Measurements from ENCODE around the gene DMD.

Gene DMD

DNA sequence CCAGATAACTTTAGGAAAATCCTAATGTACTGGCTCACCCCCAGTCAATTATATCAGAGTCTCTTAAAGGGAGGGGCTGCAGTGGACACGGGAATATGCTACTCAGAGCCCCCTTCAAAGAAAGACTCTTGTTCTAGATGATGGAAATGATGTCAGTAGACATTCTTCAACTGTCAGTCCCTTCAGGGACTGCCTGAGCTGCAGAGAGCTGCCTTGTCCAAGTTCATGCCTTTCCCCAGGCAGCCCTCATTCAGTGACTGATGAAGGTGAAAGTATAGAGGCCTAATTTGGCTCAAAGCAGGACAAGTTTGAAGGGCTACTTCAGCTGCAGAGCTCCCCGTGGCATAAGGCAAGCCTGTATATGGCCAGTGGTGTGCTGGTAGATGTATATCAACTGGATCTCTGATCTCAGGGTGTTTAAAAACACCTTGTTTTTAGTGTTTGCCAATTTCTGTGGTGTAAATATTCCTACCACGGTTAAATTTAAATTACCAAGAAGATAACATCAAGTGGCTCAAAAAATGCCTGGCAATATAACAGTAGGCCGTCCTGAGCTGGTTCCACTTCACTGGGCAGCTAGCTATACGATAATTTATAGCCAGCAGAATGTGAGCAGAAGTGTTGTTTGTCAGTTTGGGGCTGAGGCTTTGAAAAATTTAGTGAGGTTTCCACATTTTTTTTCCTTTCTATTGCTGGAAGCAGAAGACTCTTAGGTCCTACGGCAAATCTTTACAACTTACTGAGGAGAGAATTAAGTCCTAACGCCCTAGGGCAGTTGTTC is 1390.7 kb downstream of the DMD start:
- no peak for DNase-seq

DNA sequence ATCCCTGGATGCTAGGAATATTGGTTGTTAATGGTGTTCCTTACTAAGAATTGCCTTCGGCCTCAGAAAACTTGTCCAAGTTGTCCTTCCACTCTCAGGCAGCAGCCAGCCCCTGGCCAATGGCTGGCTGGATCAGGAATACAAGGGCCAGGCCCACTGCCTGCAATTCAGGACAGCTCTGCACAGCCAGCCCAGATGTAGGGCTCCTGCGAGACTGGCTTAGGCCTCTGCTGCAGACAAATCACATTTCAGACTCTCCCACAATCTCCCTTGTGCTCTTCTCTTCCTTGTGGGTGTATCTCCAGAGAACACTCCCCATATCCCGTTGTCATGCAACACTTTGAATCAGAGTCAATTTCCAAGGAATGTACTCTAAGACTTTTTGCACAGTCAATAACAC is 1391.9 kb downstream of the DMD start:
- DNase-seq: no peak

DNA sequence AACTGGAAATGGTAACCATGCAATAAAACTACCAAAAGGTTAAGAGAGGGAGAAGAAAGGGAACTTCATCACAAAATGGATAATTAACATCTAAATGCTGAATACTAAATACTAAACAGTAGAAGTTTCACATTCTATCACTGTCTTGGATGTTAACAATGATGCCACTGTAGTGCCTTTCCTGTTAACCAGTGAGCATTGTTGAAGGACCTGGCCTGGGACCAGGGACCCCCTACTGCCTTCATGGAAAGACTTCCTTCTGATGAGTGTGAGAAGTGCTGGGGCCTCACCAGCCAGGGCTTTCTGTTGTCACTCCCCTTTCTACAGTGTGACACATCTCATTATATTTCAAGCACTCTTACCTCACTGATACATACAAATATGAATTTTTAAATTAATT is 1400.2 kb downstream of the DMD start:
- DNase-seq: no peak

DNA sequence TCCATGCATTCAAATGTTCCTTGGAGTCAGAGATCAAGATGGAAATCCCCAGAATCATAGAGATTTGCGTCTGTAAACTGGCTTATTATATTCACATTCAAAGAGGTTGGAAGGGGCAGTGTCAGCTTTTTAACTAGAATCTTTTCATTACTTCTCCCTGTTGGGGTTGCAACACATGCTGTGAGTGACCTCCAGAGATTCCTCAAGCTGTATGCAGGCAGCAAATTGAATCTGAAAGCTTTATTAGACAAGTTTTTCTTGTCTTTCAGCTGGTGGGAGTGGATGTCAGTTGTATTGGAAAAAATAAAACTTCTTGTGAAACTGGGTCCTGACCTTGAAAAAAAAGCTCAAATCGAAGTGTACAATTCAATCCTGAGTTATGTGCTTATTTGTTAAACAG is 1403.0 kb downstream of the DMD start:
- no peak for DNase-seq

DNA sequence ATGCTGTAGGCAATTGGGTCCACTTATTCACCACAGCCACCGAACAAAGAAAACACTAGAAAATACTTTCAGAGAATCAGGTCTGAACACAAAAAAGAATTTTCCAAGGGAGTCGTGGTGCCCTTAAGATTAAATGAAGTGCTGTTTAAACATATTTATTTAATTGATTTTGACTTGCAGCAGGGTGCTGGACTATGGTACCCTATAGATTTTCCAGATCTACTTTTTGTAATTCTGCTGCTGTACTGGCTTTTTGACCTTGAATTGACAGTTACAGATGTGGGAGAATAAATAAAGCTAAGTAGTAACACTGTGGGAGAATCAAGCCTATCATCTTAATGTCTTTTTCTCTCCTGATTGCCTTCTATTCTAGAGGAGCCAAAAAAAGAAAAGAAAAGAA is 1404.2 kb downstream of the DMD start:
- DNase-seq: no peak

DNA sequence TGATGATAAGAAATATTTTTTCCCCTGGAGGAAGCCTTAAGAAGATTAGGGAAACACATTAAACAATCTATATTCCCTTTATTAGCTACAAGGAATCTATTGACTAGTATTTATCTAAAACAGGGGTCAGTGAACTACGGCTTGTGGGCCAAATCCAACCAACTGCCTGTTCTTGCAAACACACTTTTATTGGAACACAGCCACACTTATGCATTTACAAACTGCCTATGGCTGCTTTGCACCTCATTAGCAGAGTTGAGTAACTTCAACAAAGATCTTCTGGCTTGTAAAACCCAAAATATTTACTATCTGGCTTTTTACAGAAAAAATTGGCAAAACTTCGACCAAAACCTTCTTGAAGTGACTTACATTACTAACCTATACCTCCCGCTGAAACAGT is 1405.6 kb downstream of the DMD start:
- no peak for DNase-seq

DNA sequence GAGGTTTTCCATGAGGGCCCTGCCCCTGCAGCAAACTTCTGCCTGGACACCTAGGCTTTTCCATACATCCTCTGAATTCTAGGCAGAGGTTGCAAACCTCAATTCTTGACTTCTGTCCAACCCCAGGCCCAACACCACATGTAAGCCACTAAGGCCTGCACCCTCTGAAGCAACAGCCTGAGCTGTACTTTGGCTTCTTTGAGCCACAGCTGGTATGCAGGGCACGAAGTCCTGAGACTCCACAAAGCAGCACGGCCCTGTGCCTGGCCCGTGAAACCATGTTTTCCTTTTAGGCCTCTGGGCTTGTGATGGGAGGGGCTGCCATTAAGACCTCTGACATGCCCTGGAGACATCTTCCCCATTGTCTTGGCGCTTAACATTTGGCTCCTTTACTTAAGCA is 1411.1 kb downstream of the DMD start:
- DNase-seq: no peak

DNA sequence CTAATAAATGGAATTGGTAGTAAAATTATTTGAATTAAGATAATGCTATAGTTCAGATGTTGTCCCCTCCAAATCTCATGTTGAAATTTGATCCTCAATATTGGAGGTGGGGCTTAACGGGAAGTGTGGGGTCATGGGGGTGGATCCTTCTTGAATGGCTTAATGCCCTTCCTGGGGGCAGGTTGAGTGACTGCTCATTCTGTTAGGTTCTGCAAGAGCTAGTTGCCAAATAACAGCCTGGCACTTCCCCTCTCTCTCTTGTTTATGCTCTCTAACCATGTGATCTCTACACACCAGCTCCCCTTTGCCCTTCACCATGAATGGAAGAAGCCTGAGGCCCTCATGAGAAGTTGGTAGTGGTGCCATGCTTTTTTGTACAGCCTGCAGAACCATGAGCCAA is 1414.7 kb downstream of the DMD start:
- no peak for DNase-seq

DNA sequence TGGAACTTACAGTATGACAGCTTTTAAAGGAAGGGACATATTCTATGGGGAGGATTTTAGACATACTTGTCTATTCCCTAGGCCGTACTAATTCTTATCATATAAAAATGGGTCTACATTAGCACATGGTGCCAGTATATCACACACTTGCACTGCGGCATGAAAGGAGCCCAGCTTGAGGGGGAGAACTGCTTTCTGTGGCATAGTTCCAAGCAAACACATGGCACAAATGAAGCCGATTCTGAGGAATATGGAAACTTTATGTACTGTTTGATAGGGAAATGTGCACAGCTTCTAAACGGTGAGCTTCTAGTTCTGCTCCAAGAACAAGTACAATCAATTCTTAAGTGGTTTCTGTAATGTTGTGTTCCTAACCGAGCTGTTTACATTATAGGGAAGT is 1463.9 kb downstream of the DMD start:
- no peak for DNase-seq

DNA sequence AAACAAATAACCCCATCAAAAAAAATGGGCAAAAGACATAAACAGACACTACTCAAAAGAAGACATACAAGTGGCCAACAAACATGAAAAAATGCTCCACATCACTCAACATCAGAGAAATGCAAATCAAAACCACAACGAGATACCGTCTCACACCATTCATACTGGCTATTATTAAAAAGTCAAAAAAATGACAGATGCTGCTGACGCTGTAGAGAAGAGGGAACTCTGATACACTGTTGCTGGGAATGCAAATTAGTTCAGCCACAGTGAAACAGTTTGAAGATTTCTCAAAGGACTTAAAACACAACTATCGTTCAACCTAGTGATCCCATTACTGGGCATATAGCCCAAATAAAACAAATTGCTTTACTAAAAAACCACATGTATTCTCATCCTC is 1468.3 kb downstream of the DMD start:
- no peak for DNase-seq

DNA sequence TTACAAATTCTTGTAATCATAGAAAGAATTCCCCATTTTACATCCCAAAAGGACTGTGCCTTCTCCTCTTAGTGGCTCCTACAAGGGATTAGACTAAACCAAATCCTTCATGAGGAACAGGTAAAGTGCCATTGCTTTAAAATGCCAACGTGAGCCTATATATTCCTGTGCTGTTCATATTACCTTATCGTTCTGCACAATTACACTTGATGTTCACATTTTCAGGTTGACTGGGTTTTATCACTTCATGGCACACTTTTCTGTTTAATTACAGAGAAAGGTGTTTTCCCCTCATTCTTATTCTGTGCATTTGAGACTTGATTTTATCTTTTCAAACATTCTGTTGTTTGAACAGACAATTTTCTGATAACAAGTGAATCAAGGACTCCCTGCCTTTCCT is 1493.9 kb downstream of the DMD start:
- no peak for DNase-seq

DNA sequence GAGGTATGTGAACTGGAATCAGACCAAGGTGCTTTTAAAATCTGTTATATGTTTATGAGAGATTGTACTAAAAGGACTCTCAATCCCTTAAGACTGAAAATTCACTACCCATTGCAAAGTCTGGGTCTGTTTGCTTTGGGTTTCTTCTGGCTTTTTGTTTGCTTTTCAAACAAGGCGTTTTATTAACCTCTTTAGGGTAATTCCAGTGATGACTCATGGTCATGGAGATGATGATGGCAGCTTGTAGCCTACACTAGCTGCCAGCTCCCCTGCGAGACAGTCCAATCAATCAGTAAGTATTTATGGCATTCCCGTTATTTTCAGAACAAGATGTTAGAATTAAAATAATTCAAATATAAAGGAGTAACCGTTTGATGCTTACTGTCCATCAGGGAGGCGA is 1495.7 kb downstream of the DMD start:
- peak; percentile 4 for DNase-seq

DNA sequence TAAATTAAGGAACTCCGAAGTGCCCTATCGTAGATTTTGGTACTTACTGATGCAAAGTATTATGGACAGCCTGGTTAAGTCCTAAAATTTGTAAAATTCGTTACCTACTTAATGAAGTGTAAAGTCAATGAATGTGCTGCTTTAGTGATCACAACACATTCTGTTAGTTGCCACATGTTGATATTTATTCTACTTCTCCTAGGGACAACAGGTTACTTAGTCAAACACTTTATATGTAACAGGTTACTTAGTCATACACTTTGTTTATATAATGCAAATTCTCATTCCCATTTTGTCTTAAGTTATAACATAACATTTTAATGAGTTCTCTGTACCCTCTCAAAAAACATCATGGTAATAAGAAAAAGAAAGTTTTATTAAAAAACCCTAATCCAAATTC is 1496.6 kb downstream of the DMD start:
- no peak for DNase-seq

DNA sequence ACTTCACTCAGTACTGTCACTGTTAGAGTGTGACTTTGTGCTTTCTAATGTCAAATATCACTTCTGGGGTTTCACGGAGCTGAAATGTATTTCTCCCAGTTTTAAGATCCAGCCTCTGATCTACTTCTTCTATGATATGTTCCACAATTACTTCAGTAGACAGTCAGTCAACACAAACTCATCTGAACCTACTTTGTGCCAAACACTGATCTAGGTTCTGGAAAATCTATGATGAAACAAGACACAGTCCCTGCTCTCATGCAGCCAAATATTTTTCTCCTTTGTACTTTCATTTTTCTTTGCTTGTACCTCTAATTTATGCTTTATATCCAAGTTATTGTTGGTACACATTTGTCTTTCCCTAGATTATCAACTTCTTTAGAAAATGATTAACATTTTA is 1498.2 kb downstream of the DMD start:
- DNase-seq: no peak

DNA sequence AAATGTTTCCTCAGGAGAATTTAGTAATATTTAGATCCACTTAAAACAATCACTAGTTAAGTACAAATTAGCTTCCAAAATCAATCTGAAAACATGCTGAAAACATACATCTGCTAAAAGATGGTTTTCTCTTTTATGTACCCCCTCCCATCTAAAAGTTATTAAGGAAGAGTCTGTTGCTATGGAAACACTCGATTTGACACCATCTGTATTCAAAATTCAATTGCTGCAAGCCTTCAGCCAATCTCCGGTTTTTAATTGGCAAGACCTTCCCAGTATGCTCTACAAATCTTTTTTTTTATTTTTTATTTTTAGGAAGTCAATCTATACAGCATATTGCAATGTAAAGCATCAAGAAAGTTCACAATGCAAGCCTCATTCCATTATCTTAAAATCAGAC is 1500.2 kb downstream of the DMD start:
- DNase-seq: no peak

DNA sequence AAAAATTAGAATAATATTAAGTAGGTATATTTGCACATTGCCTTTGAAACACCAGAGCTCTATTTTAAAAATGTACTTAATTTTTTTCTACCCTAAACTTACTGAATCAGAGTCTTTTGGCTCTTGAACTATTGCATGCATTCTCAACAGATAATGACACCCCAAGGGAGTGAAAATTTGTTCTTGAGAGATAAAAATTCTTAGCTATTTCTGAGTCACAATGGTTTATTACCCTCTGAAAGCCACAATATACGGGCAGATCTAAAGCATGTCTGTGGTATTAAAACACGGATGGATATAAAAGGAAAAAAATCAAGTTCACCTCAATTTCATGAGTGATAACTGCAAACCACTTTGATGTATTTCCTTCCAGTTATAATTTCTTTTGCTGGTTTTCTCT is 1503.2 kb downstream of the DMD start:
- no peak for DNase-seq

DNA sequence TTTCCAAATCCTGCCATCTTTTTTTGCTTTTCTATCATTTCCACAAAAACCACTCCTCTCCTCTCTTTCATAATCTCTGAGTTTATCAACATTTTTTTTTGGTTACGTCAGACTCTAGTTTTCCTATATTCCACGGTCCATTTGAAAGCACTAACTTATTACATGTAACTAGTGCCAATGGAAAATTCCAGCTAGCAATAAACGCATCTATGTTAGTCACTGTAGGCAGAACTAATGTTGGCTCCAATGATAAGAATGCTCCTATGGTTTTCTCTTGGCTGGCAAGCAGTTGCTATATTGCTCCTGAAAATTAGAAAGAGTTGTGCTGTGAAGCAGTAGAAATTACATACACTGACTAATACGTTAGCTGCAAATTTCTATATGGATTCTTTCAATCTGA is 1504.9 kb downstream of the DMD start:
- DNase-seq: no peak

DNA sequence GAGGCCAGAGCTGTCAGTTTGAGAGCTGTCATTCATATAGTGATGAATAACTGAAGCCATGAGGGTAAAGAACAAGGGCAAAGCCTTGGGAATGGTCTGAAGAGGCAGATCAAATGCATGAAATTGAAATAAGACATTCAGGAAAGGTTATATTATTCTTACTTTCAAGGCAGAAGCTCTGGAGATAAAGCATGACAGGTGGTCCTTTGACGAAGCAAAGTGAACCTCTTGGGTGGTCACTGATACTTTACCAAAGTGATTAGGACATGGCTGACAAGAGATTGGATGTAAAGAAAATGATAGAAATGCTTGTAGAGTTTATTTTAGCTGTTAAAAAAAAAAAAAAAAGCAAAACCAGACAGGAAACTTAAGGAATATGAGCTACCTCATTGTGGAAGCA is 1505.5 kb downstream of the DMD start:
- no peak for DNase-seq

DNA sequence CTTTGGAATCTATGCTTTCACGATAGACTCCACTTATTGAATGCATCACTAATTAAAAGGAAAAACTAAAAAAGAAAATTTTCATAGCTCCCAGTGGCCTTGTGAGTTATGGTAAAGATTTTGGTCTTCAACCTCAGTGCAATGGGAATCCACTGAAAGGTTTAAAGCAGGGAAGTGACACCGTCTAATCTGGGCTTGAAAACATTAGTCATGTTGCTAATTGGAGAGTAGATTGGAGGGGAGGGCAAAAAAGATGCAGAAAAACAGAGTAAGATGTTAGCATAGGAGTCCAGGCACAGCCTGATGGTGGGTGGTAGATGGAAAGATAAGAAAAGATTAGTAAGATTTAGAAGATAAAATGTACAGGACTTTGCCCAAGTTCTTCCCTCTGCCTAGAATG is 1506.4 kb downstream of the DMD start:
- no peak for DNase-seq

DNA sequence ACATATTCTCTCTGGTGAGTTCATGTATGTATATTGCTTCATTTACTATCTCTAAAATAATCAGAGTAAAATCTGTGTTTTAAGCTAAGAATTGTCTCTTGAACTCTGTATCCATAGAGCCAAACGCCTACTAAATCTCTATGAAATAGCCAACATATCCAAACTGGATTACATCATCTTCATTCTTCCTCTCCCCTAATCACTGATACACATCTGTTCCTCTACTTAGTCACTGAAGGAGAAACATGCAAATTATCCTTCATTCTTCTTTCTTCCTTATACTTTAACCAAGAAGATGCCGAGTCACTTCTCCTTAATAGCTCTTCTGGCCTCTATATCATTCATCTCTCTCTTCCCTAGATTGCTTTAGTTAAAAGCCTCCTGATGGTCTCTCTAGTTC is 1509.1 kb downstream of the DMD start:
- DNase-seq: no peak

DNA sequence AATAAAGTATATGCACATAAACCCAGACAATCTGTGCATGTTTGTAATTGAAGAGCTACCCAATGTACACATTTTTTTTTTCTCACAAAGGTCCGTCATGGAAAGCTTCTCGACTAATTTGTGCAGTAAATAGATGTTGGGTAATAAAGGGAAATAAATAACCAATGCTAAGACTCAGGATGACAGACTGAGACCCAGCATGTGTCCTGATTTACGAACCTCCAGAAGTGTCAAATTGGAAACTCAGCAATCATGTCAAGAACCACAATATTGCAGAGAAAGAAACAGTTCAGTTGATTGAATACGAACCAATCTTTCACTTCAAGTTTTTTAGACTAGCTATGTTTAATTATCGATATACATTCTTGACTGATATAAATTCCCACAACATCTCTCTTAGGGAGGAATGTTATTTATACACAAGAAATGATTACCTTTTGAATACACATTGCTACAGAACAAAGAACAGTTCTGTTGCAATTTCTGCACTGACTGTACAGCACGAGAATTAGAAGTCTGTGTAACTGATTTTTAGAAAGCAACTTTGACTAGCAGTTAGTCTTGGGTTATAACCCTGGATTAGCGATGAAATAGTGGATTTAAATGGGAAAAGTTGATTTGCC is 1513.9 kb downstream of the DMD start:
- no peak for DNase-seq

DNA sequence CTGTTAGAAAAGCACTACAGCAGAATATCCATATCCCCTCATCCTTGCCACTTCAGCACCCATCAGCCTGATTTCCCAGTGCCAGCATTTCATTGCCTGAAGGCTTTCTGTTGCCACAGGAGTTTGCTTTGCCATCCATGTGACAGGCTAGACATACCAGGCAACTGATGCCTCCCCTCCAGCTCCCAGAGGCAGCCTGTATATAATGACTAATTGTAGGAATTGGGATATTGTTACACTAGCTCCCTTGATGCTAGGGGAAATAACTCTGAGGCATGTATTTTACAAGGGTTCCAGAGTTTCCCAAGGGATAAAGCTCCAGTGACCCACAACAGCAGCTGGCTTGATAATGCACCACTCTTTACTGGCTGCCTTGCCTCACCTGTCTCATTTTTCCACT is 1531.5 kb downstream of the DMD start:
- no peak for DNase-seq

DNA sequence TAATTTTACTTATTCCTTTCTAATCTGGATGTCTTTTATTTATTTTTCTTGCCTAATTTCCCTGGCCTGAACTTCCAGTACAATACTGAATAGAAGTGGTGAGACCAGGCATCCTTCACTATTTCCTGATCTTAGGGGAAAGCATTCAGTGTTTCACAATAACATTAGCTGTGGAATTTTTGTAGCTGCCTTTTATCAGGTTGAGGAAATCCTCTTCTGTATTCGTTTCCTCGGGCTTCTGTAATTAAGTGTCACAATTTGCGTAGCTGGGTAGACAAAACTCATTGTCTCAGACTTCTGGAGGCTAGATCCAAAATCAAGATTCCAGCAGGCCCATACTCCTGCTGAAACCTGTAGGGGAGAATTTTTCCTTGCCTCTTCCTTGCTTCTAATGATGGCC is 1541.1 kb downstream of the DMD start:
- no peak for DNase-seq

DNA sequence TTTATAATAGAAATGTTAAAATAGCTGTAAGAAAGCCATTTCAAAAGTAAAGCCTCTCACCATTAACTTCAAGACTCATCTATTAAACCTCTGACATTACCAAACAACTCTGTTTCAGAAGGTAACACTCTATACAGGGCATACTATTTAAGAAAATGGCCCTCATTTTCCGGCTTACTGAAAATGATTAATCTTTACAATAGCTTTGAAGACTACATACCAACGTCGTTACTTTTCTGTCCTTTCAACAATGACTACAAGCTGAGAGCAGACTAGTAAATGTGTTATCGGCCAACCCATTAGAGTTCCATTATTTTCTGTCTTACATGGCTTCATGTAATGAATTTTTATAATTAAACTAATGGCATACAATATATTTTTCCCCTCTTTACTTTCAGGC is 1545.9 kb downstream of the DMD start:
- DNase-seq: no peak

DNA sequence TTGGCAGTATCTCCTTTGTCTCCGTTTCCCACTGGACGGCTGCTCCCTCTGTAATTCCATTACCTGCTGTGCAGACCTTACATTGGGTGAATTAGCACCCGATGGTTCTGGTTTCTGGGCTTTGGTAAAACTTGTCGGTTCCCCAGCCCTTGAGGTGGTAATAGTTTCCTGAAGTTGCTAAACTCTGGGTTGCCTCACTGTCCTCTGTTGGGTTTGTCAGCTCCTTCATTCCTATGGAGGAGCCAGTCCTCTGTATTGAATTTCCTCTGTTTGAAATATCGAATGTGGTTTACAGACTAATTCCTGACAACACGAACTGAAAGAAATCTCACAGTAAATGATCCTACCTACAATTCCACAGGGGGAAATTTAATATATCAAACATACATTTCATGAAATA is 1548.2 kb downstream of the DMD start:
- DNase-seq: no peak

Measured in kidney glomerular epithelial cell (primary cell).